A172 (cell line): ENCODE results near the gene WBP1L. TPM values are rescaled to one million over a fixed set of nuclear protein-coding genes. Genes with fewer than 3 reads are reported as not detected.
"Not testable (repeated sequence)": the region's sequence is repeated elsewhere in the genome, so short reads cannot be mapped to it uniquely, and the experiment has no call there.

Experiments
- DNase-seq: peaks from one replicate; pipeline ENCODE4 v3.0.0-alpha.2; 2015; ENCODE audit warnings: low spot score
- total RNA-seq: library from RNA; depleted of rRNA; stranded (reverse); fragments of >200 nt; shearing (Covaris generic); gene quantifications from 2 replicates; pipeline ENCODE4 v1.2.3, GENCODE V29; 2014

WBP1L gene
- total RNA-seq, 1 experiment from 2014 or later, result 19.1 TPM

DNA sequence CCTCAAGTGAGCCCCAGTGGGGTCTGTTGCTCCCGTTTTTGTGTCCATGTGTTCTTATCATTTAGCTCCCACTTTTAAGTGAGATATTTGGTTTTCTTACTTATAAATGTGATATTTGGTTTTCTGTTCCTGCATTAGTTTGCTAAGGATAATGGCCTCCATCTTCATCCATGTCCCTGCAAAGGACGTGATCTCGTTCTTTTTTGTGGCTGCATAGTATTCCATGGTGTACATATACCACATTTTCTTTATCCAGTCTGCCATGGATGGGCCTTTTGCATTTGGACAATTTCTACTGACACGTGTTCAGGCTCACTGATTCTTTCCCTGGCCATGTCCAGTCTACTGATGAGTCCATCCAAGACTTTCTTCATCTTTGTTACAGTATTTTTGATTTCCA is 19.8 kb upstream of the WBP1L start:
- DNase-seq, result no peak

DNA sequence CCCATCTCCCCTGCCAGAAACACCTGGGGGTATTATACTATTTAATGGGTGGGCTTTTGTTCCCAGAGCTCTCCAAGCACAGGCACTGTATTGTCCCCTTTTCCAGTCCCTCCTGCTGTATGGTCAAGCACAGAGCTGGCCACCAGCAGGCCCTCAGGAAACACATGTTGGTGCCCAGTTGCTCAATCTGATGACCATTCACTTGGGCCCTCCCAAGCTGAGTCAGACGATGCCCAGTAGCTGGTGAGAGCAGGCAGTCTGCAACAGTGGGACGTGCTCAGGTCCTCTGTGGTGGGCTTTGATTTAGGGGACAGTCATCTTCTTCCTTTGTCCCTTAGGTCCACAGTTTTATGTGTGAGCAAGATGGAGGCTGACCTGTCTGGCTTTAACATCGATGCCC is 17.5 kb upstream of the WBP1L start:
- no peak for DNase-seq

DNA sequence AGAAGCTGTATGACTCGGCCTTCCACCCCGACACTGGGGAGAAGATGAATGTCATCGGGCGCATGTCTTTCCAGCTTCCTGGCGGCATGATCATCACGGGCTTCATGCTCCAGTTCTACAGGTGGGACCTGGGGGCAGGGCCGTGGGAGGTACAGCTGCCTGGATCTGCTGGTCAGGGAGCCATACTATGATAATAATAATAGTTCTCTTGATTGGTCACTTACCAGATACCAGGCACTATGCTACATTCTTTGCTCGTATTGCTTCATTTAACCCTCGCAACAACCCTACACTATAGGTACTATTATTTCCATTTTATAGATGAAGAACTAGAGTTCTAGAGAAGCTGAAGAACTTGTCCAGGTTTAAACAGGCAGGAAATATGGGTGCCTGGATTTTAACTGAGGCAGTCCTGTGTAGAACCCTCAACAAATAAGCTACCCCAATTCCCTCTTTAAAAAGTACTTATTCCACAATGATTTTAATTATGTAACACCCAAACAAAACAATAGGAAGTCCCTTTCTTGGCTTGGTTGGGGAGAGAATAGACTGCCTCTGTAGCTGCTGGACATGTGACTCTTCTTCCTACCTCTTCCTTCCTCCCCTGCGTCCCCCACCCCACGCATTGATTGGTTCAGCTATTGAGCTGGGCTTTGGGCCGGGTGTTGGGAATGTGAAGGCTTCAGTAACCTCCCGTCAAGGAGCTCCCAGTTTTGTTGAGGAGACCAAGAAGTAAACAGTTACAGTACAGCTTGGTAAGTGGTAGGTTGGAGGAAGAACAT is 16.5 kb upstream of the WBP1L start:
- no peak for DNase-seq

DNA sequence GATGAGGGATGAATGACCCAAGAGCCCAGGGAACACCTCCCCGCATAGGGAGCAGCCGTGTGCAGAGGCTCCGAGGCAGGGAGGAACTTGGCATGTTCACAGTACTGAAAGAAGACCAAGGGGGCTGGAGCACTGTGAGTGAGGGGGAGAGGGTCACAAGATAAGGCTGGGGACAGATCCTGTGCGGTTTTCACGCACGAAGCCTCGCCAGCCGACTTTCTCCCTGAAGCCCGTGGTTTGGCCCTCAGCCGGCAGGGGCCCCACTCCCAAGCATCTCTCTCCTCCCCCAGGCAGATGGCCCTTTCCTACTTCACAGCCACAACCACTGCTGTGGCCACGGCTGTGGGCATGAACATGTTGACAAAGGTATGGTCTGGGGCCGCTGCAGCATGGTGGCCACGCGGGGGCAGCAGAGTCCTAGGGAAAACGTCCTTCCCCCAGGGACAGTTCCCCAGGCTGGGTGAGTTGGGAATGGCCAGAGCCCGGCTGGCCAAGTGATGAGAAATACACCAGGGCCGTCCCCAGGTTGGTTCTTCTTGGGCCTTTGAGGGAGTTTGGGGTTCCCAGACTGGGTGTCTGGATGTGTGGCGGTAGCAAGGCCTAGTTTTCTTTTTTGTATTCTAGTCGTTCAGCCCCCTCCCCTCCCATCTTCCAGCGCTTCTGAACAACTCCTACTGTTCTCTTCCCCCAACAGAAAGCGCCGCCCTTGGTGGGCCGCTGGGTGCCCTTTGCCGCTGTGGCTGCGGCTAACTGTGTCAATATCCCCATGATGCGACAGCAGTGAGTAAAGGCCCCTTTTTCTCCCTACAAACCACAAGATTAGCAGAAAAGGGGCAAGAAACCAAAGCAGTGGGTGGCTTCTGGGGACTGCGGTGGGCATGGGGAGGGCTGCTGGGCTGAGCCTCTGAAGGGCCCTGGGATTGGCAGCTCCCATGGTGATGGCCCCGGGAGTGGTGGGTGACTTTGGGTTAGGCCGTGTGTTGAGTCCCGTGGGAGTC is 14.4 kb upstream of the WBP1L start:
- DNase-seq, result peak; percentile 77

DNA sequence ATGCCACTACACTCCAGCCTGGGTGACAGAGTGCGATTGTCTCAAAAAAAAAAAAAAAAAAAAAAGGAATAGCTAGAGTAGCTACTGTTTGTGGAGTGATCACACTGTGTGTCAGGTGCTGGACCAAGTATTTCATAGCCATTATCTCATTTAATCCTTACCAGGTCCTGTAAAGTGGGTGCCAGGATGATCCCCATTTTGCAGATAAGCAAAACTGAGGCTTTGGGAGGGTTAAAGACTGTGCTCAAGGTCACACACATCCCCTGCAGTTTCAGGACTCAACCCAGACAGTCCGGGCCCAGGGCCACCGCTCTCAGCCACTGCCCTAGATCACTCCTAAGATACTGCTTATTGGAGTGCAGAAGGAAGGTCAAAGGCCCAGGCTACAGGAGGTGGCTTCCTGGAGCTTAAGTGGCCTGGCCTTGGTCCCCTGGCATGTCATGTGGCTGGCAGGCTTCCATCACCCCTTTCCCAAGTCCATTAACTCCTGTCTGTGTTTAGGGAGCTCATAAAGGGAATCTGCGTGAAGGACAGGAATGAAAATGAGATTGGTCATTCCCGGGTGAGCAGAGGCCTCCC is 12.4 kb upstream of the WBP1L start:
- no peak for DNase-seq

DNA sequence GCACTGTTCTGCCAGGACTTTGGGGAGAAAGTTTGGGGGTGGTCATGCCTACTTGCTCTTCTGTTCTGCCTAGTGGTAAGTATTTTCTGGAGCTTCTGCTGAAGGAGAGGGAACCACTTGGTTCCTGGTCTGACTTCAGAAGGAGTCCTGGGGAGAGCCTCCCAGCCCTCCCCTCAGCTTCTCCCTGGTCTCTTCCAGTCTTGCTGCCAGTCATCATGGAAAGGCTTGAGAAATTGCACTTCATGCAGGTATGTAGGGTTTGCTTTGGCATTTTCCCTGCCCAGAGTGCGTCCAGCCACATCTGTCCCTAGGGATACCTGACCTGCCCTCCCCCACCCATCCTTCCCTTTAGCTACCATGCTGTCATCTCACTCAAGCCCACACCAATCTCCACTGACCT is 11.1 kb upstream of the WBP1L start:
- DNase-seq, result no peak

DNA sequence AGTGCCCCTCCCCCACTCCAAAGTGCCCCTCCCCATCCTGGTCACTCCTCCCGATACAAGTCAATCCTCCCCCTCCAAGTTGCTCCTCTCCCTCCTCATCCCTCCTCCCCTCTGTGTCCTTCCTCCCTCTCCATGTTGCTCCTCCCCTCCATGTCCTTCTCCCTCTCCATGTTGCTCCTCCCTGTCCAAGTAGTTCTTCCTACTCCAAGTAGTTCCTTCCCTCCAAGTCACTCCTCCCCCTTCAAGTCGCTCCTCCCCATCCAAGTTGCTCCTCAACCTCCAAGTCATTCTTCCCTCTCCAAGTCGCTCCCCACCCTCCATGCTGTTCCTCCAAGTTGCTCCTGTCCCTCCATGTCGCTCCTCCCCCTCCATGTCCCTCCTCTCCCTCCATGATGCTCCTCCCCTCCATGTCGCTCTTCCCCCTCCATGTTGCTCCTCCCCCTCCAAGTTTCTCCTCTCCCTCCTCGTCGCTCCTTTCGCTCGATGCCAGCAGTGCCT is 8.6 kb upstream of the WBP1L start:
- no peak for DNase-seq

DNA sequence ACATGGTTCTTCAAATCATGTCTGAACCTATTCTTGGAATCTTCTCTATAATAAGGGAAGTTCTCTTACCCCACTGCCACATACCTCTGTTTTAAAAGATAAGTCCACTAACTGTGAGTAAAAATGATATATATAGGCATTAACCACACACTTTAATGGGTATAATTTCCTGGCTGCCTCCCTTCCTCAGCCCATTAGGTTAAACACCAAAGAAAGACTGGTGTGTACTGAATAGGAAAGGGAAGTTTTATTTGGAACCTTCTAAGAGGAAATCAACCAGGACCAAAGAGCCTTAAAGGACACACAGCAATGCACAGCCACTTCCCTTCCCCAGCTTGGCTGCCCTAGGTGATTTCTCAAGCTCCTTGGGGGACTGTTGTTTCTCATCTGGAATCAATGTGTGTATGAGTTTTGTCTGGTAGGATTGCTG is 5.0 kb upstream of the WBP1L start:
- no peak for DNase-seq

DNA sequence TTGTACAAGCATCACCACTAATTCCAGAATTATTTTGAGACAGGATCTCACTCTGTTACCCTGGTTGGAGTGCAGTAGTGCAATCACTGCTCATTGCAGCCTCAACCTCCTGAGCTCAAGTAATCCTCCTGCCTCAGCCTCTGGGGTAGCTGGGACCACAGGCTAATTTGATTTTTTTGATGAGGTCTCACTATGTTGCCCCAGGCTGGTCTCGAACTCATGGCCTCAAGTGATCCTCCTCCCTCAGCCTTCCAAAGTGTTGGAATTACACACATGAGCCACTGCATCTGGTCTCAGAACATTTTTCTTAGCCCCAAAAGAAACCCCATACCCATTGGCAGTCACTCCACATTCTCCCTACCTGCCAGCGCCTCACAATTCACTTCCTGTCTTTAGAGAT is 3.5 kb upstream of the WBP1L start:
- DNase-seq, result no peak

DNA sequence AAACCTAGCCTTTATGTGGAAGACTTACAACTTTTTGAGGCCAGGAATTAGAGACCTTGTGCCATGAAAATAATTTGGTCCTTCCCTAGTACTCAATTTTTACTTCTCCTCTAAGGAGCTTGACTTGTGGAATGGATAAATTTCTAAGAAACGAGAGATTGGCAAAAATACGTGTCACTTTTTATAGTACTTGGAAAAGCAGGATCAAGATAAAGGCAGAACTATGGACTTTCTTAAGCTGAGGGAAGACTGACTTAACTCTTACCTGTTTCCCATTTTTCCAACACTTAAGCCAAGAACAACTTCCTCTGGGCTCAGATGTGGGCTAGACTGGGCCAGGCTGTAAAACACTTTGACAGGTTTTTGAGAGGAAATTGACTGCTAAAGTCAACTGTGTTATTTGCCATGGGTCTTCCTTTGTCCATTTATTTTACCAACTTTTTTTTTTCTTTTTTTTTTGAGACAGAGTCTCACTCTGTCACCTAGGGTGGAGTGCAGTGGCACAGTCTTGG is 2.0 kb upstream of the WBP1L start:
- DNase-seq, result no peak

DNA sequence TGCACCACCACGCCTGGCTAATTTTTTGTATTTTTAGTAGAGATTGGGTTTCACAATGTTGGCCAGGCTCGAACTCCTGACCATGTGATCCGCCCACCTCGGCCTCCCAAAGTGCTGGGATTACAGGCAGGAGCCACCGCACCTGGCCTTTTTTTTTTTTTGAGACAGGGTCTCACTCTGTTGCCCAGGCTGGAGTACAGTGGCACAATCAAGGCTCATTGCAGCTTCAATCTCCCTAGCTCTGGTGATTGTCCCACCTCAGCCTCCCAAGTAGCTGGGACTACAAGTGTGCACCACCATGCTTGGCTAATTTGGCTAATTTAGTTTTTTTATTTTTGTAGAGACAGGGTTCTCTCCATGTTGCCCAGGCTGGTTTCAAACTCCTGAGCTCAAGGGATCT is 1.4 kb upstream of the WBP1L start:
- not testable (repeated sequence) for DNase-seq

DNA sequence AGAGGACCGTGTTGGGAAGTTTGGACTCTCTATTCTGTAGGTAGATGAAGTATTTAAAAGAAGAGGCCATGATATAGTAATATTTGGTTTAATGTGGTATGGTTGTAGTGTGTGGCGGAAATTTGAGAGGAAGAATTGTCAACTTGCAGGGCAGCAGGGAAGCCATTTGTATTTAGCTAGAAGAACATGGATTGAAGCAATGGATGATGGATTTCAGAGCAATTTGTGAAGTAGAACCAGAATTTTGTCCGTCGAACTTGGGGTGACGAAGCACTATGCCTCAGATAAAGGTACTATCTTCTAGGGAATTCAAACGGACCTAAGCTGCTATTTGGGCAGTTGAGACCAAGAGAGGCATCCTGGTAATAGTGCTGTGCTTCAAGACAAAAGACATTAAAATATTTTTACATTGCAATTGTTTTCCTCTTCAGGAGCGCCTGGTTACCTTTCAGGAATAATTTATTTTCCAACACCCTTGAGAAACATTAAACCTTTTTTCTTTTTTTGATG is 615 bp upstream of the WBP1L start:
- no peak for DNase-seq

DNA sequence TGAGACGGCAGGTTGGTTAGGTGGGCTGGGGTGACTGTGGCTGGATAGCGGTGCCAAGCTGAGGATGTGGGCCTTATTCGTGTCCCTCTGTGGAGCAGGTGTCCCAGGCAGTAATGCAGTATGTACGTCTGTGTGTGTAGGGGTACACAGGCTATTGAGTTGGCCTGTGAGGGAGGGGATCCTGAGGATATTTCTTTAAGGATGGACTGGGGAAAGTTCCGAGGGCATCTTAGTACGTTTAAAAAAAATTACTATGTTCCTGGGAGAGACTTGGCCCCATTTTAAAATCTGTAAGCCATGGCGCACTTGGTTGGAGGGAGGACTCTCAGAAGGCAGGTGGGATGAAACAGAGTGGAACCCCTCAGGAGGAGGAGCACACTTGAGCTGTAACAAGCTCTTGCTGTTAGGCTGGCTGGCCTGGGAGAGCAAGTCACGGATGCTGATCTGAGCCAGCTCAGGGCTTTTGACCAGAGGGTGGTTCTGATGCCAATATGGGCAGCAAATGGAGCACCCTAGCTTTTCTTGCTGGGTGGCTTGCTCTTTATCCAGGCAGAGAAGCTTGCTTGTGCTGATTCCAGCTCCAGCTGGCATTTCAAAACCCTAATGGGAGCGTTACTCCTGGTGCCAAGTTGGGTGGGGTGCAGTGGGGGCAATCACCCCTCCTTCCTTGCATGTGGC is 765 bp downstream of the WBP1L start:
- no peak for DNase-seq

DNA sequence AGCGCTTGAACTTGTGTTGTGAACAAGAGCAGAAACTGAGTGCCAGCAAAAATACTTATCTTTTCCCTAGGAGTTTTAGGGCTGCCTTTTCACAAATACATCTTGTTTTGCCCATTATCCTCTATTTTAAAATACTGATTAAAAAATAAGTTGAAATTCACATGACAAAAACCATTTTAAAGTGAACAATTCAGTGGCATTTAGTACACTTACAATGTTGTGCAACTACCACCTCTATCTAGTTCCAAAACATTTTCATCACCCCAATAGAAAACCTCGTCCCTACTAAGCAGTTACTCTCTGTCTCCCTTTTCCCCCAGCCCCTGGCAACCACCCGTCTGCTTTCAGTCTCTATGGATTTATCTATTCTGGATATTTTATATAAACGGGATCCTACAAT is 1.4 kb downstream of the WBP1L start:
- DNase-seq, result no peak

DNA sequence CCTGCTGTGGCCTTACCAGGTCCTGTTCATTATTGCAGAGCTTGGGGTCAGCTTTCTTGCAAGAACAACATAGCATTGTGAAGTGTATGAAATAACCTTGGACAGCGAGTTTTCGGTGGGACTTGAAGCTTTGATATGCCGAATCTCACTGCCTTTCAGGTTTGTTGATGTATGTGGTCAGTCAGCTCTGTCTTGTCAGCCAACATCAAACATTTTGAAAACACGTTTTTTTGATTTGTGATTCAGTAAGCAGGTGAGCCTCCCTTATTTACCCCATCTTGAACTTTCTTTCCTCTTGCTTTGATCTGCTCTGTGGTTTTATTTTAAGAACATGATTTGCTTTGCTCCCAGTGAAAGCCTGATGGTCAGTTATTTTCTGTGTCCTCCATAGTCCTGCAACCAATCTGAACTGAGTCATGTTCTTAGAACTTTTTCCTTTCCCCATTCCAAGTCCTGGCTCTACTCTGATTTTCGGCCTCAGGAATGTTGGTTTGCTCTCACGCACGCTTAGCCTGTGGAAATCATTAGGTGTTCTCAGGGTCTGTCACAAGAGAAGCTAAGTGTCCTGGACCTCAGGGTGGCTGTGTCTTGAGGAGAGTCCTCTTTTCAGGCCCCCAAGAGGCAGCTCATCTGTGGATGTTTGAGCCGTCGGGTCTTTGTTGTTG is 8.7 kb downstream of the WBP1L start:
- no peak for DNase-seq

DNA sequence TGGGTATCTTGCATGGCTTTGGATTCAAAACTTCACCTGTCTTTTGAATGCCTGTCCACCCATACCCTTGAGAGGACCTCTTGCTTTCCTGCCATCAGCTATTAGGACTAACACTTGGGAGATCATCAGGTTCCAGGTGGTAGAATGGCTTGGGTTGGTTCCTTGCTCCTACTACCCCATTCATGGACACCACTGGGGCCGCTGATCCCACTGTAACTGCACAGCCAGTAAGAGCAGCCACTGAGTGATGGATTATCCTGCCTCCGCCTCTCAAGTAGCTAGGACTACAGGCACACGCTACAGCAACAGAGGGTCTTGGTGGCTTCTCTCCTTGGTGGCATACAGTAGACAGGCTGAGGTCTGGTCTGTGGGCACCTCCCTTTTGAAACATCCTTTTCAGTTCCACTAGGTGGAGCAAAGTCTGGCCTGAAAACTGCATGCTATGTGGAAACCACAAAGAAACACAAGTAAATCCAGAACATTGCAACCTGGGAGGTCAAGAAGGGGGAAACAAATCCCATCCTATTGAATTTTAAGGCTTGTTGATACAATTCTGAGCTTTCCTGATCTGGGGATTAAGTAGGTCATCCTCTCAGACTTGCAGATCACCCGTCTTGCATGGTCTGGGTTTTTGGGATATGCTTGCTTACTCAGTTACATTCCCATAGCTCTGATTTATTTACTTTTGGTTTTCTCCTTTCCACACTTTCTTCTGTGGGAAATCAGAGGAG is 9.4 kb downstream of the WBP1L start:
- DNase-seq, result peak; percentile 50

DNA sequence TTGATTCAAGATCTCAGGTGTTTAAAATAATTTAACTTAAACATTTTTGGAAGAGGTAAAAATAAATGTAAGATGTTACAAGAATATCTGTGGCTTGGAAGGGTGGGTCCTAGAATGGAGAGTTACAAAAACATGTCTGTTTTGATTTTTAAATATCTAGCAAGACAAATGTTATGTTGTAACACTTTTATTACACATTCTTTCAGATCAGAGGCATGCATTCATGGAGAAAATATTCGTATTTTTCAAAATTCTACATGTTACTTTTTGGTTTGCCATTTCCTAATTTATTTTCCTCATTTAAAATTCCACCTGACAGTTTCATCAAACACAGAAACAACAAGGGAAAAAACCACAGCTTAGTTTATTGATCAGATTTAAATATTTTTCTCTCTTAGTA is 10.0 kb downstream of the WBP1L start:
- no peak for DNase-seq

DNA sequence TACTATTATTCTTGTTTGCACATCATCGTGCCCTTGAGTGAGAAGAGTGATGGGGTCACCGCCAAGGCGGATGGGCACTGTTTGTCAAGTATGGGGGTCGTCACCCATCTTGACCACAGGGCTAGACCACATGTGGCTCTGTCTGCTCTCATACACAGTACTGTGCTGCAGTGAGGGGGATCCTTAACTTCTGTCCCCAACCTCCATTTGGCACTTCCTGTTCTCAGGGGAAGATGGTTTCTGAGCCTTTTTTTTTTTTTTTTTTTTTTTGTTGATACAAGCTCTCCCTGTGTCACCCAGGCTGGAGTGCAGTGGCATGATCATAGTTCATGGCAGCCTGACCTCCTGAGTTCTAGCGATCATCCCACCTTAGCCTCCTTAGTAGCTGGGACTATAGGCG is 13.6 kb downstream of the WBP1L start:
- DNase-seq, result no peak

DNA sequence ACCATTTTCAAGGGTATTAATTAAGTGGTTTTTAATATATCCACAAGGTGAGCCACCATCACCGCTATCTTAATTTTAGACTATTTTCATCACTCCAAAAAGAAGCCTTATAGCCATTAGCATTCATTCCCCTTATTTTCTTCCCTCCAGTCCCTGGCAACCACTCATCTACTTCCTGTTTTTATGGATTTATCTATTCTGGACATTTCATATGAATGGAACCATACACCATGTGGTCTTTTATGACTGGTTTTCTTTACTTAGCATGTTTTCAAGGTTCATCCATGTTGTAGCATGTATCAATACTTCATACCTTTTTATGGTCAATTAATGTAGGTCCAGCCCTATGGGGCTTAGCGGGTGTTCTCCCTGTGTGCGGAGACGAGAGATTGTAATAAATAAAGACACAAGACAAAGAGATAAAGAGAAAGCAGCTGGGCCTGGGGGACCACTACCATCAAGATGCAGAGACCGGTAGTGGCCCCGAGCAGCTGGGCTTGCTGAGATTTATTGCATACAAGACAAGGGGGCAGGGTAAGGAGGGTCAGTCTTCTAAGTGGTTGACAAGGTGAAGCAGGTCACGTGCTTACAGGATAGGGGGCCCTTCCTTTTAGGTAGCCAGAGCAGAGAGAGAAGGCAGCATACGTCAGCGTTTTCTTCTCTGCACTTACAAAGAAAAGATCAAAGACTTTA is 14.6 kb downstream of the WBP1L start:
- DNase-seq, result no peak

DNA sequence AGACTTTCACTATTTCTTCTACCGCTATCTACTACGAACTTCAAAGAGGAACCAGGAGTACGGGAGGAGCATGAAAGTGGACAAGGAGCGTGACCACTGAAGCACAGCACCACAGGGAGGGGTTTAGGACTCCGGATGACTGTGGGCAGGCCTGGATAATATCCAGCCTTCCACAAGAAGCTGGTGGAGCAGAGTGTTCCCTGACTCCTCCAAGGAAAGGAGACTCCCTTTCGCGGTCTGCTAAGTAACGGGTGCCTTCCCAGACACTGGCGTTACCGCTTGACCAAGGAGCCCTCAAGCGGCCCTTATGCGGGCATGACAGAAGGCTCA is 15.2 kb downstream of the WBP1L start:
- DNase-seq, result not testable (repeated sequence)
